ENCODE data around the gene MEGF6. TPM values are rescaled to one million over a fixed set of nuclear protein-coding genes. Genes with fewer than 3 reads are reported as not detected.

The MEGF6 gene
- total and polyA plus RNA-seq, 12 donors = 1.8 to 14.1 (median 7.0) TPM

DNA sequence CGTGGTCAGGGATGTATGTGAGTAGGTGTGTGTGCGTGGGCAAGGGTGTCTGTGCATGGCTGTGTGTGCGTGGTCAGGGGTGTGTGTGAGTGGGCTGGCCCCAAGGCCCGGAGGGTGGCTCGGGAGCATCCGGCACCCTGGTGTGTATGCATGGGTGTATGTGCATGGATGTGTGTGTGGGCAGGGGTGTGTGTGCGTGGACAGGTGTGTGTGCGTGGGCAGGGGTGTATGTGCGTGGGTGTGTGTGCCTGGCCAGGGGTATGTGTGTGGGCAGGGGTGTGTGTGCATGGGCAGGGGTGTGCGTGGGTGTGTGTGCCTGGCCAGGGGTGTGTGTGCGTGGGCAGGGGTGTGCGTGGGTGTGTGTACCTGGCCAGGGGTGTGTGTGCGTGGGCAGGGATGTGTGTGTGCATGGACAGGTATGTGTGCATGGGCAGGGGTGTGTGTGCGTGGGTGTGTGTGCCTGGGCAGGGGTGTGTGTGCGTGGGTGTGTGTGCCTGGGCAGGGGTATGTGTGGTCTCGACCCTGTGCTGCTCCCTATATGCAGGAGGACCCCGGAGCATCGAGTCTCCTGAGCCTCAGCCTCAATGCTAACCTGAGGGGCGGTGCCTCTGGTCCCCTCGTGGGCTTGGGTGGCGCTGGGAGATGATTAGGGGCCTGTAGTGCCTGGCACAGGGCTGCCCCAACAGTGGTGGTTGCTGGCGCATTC, 140.5 kb downstream of the MEGF6 start:
- H3K4me3 ChIP-seq = no peak overlapping the region
- intact Hi-C loops (cut with DNase I) = no loop called here
- peaks cover 6 to 14% (median 10%) of the 10 kb centered on the region in 9 donors for H3K4me1 ChIP-seq
- peak in 1 of 2 donors; percentile 6 for DNase-seq
- no peaks in the 10 kb centered on the region for H3K9me3 ChIP-seq
- ATAC-seq = no peak
- H3K27me3 ChIP-seq = no peaks in the 10 kb centered on the region
- TF ChIP-seq, protein P1, sequence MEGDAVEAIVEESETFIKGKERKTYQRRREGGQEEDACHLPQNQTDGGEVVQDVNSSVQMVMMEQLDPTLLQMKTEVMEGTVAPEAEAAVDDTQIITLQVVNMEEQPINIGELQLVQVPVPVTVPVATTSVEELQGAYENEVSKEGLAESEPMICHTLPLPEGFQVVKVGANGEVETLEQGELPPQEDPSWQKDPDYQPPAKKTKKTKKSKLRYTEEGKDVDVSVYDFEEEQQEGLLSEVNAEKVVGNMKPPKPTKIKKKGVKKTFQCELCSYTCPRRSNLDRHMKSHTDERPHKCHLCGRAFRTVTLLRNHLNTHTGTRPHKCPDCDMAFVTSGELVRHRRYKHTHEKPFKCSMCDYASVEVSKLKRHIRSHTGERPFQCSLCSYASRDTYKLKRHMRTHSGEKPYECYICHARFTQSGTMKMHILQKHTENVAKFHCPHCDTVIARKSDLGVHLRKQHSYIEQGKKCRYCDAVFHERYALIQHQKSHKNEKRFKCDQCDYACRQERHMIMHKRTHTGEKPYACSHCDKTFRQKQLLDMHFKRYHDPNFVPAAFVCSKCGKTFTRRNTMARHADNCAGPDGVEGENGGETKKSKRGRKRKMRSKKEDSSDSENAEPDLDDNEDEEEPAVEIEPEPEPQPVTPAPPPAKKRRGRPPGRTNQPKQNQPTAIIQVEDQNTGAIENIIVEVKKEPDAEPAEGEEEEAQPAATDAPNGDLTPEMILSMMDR (IDR thresholded peaks at IDR 0.05) = no peak
- WGBS, 2 donors = 84 to 88% methylated on average over 22 of the region's 22 CpGs
- H3K27ac ChIP-seq = no peak overlapping the region
- no peaks in the 10 kb centered on the region for H3K36me3 ChIP-seq

DNA sequence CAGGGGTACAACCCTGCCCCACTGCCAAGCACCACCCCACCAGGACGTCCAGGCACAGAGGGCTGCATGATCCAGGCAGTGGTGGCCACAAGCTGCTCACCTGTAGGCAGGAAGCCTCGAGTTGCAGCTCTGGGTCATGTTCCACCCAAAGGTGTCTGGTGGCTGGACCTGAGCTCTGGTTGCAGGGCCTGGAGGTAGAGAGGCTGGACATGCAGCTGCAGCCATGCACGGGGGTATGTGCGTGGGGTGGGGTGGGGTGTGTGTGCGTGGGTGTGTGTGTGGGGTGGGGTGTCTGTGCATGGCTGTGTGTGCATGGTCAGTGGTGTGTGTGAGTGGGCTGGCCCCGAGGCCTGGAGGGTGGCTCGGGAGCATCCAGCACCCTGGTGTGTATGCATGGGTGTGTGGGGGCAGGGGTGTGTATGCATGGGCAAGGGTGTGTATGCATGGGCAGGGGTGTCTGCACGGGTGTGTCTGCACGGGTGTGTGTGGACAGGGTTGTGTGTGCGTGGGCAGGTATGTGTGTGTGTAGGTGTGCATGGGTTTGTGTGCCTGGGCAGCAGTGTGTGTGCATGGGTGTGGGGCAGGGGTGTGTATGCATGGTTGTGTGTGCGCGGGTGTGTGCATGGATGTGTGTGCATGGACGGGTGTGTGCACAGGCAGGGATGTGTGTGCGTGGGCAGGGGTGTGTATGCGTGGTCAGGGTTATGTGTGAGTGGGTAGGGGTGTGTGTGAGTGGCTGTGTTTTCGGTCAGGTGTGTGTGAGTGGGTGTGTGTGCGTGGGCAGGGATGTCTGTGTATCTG, 141.3 kb downstream of the MEGF6 start:
- Histone ChIP-seq H3K27ac (no peak overlapping the region), H3K36me3 (no peaks in the 10 kb centered on the region), H3K27me3 (no peaks in the 10 kb centered on the region), H3K9me3 (no peaks in the 10 kb centered on the region), H3K4me3 (no peak overlapping the region), H3K4me1 (peaks cover 6 to 14% (median 10%) of the 10 kb centered on the region in 9 donors)
- no peak for ATAC-seq
- intact Hi-C loops (cut with DNase I) = no loop called here
- peak in 1 of 2 donors; percentile 9 for DNase-seq
- TF ChIP-seq, protein P1 (IDR thresholded peaks at IDR 0.05) = no peak
- 92 to 94% methylated on average over 17 of the region's 17 CpGs for WGBS, 2 donors

DNA sequence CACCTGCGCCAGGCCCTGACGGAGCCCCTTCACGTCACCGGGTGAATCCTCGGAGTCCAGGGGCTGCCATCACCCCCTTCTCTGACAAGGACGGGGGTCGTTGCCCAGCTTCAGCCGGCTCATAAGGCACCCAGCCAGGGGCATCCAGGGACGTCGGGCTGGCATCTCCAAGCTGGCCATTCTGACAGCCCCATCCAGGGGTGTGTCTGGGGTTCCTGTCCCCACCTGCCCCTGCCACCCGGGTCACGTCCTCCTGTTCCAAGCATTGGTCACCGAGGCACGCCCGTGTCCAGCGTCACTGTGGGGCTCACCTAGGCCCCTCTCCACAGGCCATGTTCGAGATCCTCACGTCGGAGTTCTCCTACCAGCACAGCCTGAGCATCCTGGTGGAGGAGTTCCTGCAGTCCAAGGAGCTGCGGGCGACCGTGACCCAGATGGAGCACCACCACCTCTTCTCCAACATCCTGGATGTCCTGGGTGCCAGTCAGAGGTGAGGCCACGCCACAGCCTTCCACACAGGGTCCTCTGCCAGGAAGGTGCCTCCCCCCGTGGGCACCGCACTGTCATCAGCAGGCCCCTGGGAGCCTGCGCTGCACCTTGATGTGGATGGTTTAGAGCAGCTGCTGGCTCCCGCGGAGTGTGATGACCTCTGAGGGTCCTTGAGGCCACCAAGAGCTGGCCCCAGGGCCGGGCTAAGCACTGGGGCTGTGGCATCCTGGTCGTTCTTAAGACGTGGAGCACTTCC, 142.0 kb downstream of the MEGF6 start:
- Histone ChIP-seq H3K27ac (no peak overlapping the region), H3K4me1 (peaks cover 6 to 14% (median 10%) of the 10 kb centered on the region in 9 donors), H3K9me3 (no peaks in the 10 kb centered on the region), H3K4me3 (no peak overlapping the region), H3K36me3 (no peaks in the 10 kb centered on the region), H3K27me3 (no peaks in the 10 kb centered on the region)
- TF ChIP-seq, protein P1 (IDR thresholded peaks at IDR 0.05) = no peak
- intact Hi-C loops (cut with DNase I) = no loop called here
- DNase-seq (peak in 1 of 2 donors; percentile 8), ATAC-seq (no peak)
- WGBS, 2 donors = 92 to 95% methylated on average over 31 of the region's 31 CpGs
